GM19240 (cell line): ENCODE measurements around the gene NPC1L1.
"Not testable (repeated sequence)": the region's sequence is repeated elsewhere in the genome, so short reads cannot be mapped to it uniquely, and the experiment has no call there.

Experiments used
- DNase-seq: peaks from one replicate; pipeline ENCODE4 v3.0.0; 2011; ENCODE audit warnings: low spot score; ENCODE audit not compliant: insufficient read length

Gene NPC1L1

DNA sequence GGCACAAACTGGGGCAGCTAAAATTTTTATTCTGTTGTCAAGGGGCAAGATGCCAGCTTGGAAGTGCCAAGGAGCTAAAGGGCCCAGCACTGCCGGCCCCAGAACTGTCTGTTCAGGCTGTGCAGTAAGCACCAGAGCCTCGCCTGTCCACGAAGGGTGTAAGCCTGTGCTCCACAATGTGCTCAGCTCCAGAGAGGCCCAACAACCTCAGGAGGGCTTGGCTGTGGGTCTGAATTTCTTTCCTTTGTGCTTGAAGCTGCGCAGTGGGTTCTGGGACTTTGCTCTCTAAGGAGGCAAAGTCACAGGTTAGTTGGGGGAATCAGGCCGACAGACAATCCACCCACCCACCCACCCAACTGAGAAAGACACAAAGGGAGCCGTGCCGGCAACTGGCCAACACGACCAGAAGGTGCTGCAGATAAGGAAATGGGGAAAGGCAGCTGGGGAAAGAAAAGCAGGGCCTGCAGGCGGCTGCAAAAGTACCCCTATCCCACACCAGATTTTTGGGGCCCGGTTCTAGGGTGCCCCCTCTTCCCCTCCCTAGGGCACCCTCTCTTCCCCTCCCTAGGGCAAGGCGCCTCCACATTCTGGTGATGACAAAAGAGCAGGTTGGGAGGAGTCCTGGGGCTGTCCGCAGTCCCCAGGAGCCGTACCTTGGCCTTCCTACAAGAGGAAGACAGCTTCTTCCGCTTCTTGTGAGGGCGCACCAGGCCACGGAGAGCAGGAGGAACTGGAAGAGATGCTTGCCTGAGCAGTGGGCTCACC, 24.8 kb upstream of the NPC1L1 start:
- DNase-seq = no peak

DNA sequence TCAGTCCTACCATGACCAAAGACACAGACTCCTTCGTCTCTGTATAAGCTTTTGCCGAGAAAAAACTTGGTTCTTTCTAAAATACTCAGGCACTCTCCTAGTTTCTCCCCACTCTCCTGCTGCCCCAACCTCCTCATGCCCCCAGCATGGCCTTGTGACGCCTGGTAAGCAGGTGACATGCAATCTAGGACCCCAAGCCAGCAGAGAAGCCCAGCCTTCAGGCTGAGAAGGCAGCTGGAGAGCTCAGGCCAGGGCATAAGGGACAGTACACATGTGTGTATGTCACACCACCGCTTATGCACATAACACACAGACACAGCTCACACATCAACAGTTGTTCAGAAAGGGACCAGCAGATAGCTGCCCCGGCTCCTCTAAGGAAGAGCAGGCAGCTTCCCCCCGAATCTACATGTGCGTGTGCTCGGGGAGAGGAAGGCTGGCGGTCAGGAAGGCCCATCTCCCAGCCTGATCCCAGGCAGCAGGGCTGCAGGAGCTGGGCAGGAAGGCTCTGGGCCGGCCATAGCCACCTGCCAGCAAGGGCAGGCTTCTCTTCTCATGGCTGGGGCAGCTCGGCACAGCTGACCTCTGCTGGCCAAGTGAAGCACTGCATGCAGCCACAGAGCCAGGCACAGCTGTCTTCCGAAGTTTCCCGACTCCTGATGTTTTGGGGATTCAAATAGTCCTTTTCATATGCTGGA, 24.1 kb upstream of the NPC1L1 start:
- peak; percentile 36 for DNase-seq

DNA sequence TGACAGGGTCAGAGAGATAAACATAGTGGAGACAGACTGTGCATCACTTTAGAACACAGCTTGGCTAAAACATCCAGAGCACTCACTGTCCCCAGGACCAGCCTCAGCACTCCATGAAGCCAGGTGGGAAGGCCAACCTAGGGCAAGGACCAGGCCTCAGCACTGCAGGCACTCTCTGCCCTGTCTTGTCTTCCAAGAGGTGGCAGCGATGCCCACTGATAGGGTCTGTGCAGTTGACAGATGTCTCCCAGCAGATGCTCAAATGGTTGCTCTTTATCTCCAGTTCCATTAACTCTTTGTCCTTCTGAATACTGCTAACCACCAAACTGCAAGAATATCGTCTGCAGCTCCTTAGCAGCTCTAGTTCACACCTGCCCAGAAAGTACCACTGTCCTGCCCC, 23.5 kb upstream of the NPC1L1 start:
- no peak for DNase-seq

- DNase-seq = no peak
These were observed 22.1 kb upstream of the NPC1L1 start for GRCh38 chr7:44563171-44563679.

- DNase-seq = not testable (repeated sequence)
These were observed 21.5 kb upstream of the NPC1L1 start for GRCh38 chr7:44562622-44562962.

DNA sequence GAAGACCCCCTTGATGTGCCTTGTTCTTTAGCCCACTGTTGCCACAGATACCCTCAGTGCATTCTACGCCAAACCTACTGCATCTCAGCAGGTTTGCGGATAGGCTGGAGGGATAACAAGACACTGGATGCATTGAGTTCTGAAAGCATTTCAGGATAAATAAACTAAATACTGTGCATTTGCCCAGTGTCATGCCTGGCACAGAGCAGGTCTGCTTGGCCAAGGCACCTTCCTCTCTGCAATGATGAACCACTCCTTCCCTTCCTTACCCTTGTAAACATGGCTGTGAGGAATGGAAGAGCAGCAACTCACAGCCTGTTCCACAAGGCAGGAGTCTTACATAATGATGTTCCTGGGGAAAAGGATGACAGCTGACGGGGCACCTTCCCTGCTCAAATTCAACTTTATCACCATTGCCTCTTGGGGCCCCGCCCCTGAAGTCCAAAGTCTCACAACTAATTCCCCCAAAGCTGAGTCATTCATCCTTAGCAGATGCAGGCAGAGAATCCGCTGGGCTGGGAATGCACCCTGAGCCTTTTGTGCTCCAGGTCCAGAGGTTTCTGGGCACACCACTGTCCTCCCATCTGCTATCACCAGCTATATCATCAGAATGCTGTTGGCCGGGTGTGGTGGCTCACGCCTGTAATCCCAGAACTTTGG, 21.0 kb upstream of the NPC1L1 start:
- no peak for DNase-seq

DNA sequence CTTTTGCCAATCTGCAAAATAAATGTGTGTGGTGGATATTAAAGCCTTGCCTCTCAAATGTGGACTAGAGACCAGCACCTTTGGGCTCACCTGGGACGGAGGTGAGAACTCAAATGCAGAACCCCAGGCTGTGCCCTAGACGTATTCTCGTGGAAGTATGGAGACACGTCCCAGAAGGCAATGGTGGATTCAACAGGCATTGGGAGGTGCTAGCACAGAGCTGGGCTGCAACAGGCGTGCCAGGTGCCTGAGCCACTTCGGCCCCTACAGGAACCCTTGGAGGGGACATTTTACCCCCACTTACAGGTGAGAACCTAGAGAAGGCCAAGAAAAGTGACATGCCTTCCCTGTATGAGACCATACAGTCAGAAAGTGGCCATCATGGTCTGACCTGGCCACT, 20.4 kb upstream of the NPC1L1 start:
- DNase-seq = no peak

DNA sequence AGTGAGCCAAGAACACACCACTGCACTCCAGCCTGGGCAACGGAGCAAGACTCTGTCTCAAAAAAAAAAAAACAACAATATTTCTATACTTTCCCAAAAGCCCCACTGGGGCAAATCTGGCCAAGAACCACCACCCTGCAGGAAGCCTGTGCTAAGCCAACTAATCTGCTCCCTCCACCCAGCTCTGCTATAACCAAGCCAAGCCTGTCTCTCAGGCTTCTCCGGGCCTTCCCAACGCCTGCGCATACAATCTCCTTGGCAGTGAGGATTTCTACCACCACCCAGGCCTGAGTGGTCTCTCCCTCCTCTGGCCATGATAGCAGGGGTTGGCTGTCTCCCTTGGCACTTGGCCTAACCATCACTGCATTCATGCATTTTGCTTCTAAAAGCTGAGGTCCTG, 18.4 kb upstream of the NPC1L1 start:
- no peak for DNase-seq

DNA sequence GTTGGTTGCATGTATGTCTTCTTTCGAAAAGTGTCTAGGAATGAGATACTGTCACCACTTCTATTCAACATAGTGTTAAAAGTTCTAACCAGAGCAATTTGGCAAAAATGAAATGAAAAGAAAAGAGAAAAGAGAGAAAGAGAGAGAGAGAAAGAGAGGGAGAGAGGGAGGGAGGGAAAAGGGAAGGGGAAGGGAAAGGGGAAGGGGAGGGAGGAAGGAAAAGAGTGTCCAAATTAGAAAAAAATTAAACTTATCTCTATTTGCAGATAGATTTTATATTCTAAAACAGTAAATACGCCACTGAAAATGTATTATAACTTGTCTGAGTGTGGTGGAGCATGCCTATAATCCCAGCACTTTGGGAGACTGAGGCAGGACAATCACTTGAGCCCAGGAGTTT, 16.4 kb upstream of the NPC1L1 start:
- DNase-seq = no peak

- DNase-seq = no peak
These were observed 14.2 kb upstream of the NPC1L1 start for GRCh38 chr7:44555350-44555749.

DNA sequence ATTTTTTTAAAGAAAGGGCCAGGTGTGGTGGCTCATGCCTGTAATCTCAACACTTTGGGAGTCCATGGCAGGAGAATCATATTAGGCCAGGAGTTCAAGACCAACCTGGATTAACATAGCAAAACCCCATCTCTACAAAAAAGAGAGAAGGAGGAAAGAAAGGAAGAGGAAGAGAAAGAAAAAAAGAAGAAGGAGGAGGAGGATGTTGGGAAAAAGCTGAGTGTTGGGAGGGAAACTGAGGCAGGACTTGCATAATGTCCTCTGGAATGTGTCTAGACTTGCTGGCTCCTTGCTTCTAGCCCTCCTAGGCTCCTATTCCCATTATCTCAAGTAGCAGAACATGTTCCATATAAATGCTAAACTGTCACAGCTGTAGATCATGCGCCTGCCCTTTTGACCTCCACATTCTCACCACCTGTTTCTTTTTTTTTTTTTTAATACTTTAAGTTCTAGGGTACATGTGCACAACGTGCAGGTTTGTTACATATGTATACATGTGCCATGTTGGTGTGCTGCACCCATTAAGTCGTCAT, 11.4 kb upstream of the NPC1L1 start:
- DNase-seq = not testable (repeated sequence)

- DNase-seq = no peak
These were observed 8.3 kb upstream of the NPC1L1 start for GRCh38 chr7:44549457-44549856.

GRCh38 chr7:44548893-44549292, 7.8 kb upstream of the NPC1L1 start:
- no peak for DNase-seq

DNA sequence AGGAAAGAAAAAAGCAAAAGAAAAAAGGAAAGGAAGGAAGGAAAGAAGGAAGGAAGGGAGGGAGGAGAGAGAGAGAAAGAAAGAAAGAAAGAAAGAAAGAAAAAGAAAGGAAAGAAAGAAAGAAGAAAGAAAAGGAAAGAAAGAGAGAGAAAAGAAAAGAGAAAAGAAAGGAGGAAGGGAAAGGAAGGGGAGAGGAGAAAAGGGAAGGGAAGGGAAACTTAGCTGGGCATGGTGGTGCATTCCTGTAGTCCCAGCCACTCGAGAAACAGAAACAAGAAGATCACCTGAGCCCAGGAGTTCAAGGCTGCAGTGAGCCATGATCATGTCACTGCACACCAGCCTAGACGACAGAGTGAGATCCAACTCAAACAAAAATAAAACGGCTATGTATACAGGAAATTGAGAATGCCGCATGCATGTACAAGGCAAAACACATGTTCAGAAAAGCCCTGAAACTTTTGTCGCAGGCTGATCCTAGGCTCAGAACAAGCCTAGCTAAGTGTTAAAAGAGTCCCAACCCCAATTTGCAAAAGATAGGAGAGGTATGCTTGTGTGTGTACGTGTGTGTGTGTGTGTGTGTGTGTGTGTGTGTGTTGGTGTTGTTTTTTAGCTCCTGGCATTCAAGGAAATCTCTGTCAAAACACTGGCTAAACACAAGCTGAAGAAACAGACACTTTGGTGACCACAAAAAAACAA, 6.6 kb upstream of the NPC1L1 start:
- DNase-seq = no peak

DNA sequence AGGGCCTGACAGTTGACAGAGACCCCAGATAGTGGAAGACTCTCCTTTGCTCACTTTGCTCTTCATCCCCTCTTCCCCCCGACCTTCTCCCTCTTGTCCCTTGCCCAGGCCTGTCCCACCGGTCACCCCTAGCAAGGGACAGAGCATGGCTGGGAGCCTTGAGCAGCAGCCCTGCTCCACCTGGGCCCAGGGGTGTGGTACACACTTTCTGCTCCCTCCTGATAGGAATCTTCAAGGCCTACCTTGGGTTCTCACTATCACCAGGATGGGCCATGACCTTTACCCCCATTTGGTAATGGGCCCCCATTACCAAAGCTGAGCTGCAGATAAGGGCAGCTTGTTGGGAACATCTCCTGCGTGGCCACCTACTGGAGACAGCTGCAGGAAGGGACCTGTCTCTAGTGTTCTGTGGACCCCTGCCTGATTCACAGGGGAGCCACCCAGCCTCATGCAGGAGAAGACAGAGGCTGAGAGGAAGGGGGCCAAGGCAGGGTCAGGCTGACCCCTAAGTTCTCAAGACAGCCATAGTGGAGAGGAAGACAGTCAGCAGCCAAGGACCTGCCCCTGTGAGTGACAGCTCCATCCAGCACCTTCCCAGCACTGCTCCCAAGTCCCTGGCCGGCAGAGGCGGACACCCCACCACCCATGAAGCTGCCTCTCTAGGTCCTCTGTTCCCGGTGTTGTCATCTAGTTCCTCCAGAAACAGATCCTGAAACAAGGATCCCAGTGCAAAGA, 913 bp upstream of the NPC1L1 start:
- no peak for DNase-seq

GRCh38 chr7:44540592-44541027, 520 bp downstream of the NPC1L1 start:
- no peak for DNase-seq

GRCh38 chr7:44539669-44540506, 1.2 kb downstream of the NPC1L1 start:
- no peak for DNase-seq

GRCh38 chr7:44538798-44539668, 2.1 kb downstream of the NPC1L1 start:
- no peak for DNase-seq
